K562 (cell line): Measurements from ENCODE around the gene PDCD1. TPM values are rescaled to one million over a fixed set of nuclear protein-coding genes. Genes with fewer than 3 reads are reported as not detected.

ENCODE experiments used
- EP300 ChIP-seq: IDR thresholded peaks from 2 replicates; pipeline ENCODE4 v1.6.1; 2012; ENCODE audit warnings: low read length, improper control_type of control experiment
- KLF1 ChIP-seq: fragments of 450-650 bp; IDR thresholded peaks from 2 replicates; pipeline ENCODE4 v1.6.1; 2016; ENCODE audit warnings: missing genetic modification characterization, missing compliant biosample characterization
- NFE2L1 ChIP-seq: fragments of 450-650 bp; IDR thresholded peaks from 2 replicates; pipeline ENCODE4 v1.6.1; 2016; ENCODE audit warnings: missing genetic modification characterization, low read depth, mild to moderate bottlenecking, missing compliant biosample characterization, moderate library complexity, borderline replicate concordance
- PHF8 ChIP-seq: fragments of 200-600 bp; sonication (generic); IDR thresholded peaks from 2 replicates; pipeline ENCODE4 v1.6.1; 2012; ENCODE audit warnings: mixed run types, mild to moderate bottlenecking, inconsistent platforms, low read length, moderate library complexity, borderline replicate concordance
- RAD51 ChIP-seq: fragments of 450-650 bp; IDR thresholded peaks from 2 replicates; pipeline ENCODE4 v1.7.1; 2016; ENCODE audit warnings: low read depth, mild to moderate bottlenecking, borderline replicate concordance
- RBBP5 ChIP-seq: fragments of 200-600 bp; sonication (generic); IDR thresholded peaks from 2 replicates; pipeline ENCODE4 v1.6.1; 2012; ENCODE audit warnings: borderline replicate concordance, mild to moderate bottlenecking, low read length, control low read depth, inconsistent platforms; ENCODE audit not compliant: insufficient read depth, poor library complexity, severe bottlenecking
- RBM39 ChIP-seq: fragments of 200-400 bp; formaldehyde crosslinking; optimal IDR thresholded peaks from 2 replicates; pipeline ENCODE3; 2018; ENCODE audit warnings: low read depth, low read length
- SMARCE1 ChIP-seq: fragments of 450-650 bp; IDR thresholded peaks from 2 replicates; pipeline ENCODE4 v1.7.1; 2016; ENCODE audit warnings: mild to moderate bottlenecking
- STAG1 ChIP-seq: sonication (generic); formaldehyde crosslinking; IDR thresholded peaks from 2 replicates; pipeline ENCODE4 v1.5.0; 2020; ENCODE audit warnings: missing genetic modification reagents, borderline replicate concordance
- TRIM28 ChIP-seq: fragments of 450-650 bp; IDR thresholded peaks from 2 replicates; pipeline ENCODE4 v1.6.1; 2017
- XRCC3 ChIP-seq: fragments of 450-650 bp; IDR thresholded peaks from 2 replicates; pipeline ENCODE4 v1.6.1; 2017; ENCODE audit warnings: mild to moderate bottlenecking, moderate library complexity
- ZC3H4 ChIP-seq: sonication (generic); formaldehyde crosslinking; IDR thresholded peaks from 2 replicates; pipeline ENCODE4 v1.9.0; 2021; ENCODE audit warnings: missing genetic modification reagents, borderline replicate concordance
- ZNF143 ChIP-seq: sonication (generic); formaldehyde crosslinking; IDR thresholded peaks from 2 replicates; pipeline ENCODE4 v1.9.0; 2022; ENCODE audit warnings: mild to moderate bottlenecking, missing genetic modification reagents
- ZNF224 ChIP-seq: sonication (generic); formaldehyde crosslinking; IDR thresholded peaks from 2 replicates; pipeline ENCODE4 v1.8.0; 2022; ENCODE audit warnings: mild to moderate bottlenecking, missing genetic modification reagents
- ZNF354B ChIP-seq: fragments of 250-450 bp; sonication (Bioruptor Pico); IDR thresholded peaks from 2 replicates; pipeline ENCODE4 v1.4.0; 2020
- polyA plus RNA-seq, 8 experiments: library from polyadenylated mRNA; depleted of rRNA in 4 of 8; stranded (reverse) in 5 of 8; unstranded in 3 of 8; fragments of >200 nt; fragmentation: Nextera tagmentation in 2 of 8; fragmentation: Illumina TruSeq in 1 of 8; extraction: Ambion mirVana in 2 of 8; extraction: Trizol in 1 of 8; gene quantifications; 2 replicates each; pipeline versions ENCODE4 v1.2.1 to v1.2.3, GENCODE V29; 2011 to 2014; ENCODE audit warnings: inconsistent platforms in 1 of 8, missing spikeins in 1 of 8
- total RNA-seq, 7 experiments: library from RNA; depleted of rRNA in 6 of 7; stranded (reverse); fragments of >200 nt in 6 of 7; fragmentation: Illumina TruSeq in 2 of 7; extraction: Trizol in 2 of 7; gene quantifications; 2 replicates each; pipeline versions ENCODE4 v1.2.1 to v1.2.3, GENCODE V29; 2011 to 2021; ENCODE audit warnings: low replicate concordance in 1 of 7
- TF ChIP-seq, protein P1 (sequence below): fragments of 250-450 bp; sonication (Bioruptor Pico); IDR thresholded peaks from 2 replicates; pipeline ENCODE4 v1.8.0; 2022; ENCODE audit warnings: inconsistent platforms, mild to moderate bottlenecking, moderate library complexity, borderline replicate concordance
- TF ChIP-seq, protein P2 (sequence below), 2 experiments: fragments of 450-650 bp in 1 of 2; sonication (generic) in 1 of 2; formaldehyde crosslinking in 1 of 2; IDR thresholded peaks in 1 of 2; conservative IDR thresholded peaks in 1 of 2; 2 replicates each; pipeline versions ENCODE4 v1.6.1 to v1.8.1; 2016 to 2023; ENCODE audit warnings: mild to moderate bottlenecking in 2 of 2, moderate library complexity in 2 of 2, inconsistent platforms in 1 of 2, missing genetic modification reagents in 1 of 2
- TF ChIP-seq, protein P3 (sequence below): sonication (generic); formaldehyde crosslinking; IDR thresholded peaks from 2 replicates; pipeline ENCODE4 v1.8.0; 2022; ENCODE audit warnings: mild to moderate bottlenecking, missing genetic modification reagents, borderline replicate concordance
- TF ChIP-seq, protein P4 (sequence below): fragments of 450-650 bp; IDR thresholded peaks from 2 replicates; pipeline ENCODE4 v1.6.1; 2016; ENCODE audit warnings: low read depth, mild to moderate bottlenecking, moderate library complexity
- TF ChIP-seq, protein P5 (sequence below): sonication (generic); formaldehyde crosslinking; IDR thresholded peaks from 2 replicates; pipeline ENCODE4 v1.9.0; 2022; ENCODE audit warnings: mild to moderate bottlenecking, missing genetic modification reagents

Gene PDCD1
- total and polyA plus RNA-seq, 9 of the 15 experiments (the other 6 are each of a cell fraction or from before 2014, with no cell fraction given) = 0.15 to 2.5 (median 1.0) TPM; not detected in 2

DNA sequence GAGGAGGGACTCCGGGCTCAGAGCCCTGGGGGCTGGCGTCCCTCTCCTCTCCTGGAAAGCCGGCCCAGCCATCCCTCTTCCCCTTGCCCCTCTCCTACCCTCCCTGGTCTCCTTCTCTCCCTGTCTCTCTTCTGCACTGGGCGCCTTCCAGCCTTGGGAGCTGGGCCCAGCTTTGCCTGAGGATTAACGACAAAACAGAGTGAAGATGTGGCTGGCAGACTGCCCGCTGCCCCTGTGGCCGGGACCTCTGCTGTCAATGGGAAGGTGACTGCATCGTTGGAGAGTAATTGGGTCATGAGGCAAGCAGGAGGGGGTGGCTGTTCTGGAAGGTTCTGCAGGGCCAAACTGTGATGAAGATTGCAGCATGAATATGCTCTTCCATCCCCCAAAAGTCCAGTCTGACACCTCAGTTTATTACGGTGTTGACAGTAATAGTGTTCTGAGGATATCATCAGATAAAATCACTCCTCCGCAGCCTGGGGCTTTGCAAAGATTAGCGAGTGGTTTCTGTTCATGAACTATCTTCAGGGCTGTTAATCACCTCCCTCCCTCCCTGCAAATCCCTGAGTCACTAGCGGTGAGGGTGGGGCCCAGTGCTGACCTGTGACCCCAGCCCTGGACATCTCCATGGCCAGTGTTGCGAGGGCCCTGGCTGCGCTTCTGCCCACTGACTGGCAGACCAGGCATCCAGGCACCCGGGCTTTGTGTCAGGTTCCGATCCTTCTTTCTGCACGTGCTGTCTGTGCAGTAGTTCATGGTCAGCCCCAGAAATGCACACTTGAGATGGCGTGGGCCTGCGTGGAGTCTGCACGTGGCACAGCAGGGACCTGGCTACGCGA is 33.8 kb upstream of the PDCD1 start (continued):
- TF ChIP-seq NFE2L1 (tag) = no peak
- TF ChIP-seq, protein P1, sequence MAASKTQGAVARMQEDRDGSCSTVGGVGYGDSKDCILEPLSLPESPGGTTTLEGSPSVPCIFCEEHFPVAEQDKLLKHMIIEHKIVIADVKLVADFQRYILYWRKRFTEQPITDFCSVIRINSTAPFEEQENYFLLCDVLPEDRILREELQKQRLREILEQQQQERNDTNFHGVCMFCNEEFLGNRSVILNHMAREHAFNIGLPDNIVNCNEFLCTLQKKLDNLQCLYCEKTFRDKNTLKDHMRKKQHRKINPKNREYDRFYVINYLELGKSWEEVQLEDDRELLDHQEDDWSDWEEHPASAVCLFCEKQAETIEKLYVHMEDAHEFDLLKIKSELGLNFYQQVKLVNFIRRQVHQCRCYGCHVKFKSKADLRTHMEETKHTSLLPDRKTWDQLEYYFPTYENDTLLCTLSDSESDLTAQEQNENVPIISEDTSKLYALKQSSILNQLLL (CRISPR knock-in tag) = no peak
- TF ChIP-seq RBM39 = no peak
- TF ChIP-seq KLF1 (tag) = no peak
- TF ChIP-seq, protein P2, sequence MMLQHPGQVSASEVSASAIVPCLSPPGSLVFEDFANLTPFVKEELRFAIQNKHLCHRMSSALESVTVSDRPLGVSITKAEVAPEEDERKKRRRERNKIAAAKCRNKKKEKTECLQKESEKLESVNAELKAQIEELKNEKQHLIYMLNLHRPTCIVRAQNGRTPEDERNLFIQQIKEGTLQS (IDR thresholded peaks at IDR 0.05) = peak; percentile 69; the same call in 1 of the 2 replicates
- TF ChIP-seq, protein P2 (CRISPR knock-in tag; conservative IDR thresholded peaks at IDR 0.05) = no peak
- TF ChIP-seq ZNF354B (CRISPR knock-in tag) = no peak
- TF ChIP-seq EP300 = peak; percentile 80
- no peak for TF ChIP-seq ZNF143 (CRISPR knock-in tag)
- no peak for TF ChIP-seq ZC3H4 (CRISPR knock-in tag)
- no peak for TF ChIP-seq STAG1
- TF ChIP-seq RBBP5 = no peak
- no peak for TF ChIP-seq RAD51
- TF ChIP-seq, protein P3, sequence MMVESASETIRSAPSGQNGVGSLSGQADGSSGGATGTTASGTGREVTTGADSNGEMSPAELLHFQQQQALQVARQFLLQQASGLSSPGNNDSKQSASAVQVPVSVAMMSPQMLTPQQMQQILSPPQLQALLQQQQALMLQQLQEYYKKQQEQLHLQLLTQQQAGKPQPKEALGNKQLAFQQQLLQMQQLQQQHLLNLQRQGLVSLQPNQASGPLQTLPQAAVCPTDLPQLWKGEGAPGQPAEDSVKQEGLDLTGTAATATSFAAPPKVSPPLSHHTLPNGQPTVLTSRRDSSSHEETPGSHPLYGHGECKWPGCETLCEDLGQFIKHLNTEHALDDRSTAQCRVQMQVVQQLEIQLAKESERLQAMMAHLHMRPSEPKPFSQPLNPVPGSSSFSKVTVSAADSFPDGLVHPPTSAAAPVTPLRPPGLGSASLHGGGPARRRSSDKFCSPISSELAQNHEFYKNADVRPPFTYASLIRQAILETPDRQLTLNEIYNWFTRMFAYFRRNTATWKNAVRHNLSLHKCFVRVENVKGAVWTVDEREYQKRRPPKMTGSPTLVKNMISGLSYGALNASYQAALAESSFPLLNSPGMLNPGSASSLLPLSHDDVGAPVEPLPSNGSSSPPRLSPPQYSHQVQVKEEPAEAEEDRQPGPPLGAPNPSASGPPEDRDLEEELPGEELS (CRISPR knock-in tag) = no peak
- TF ChIP-seq TRIM28 = no peak
- TF ChIP-seq, protein P4, sequence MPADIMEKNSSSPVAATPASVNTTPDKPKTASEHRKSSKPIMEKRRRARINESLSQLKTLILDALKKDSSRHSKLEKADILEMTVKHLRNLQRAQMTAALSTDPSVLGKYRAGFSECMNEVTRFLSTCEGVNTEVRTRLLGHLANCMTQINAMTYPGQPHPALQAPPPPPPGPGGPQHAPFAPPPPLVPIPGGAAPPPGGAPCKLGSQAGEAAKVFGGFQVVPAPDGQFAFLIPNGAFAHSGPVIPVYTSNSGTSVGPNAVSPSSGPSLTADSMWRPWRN = peak; percentile 93
- peak; percentile 91 for TF ChIP-seq SMARCE1
- TF ChIP-seq PHF8 = no peak
- TF ChIP-seq, protein P5, sequence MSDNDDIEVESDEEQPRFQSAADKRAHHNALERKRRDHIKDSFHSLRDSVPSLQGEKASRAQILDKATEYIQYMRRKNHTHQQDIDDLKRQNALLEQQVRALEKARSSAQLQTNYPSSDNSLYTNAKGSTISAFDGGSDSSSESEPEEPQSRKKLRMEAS (CRISPR knock-in tag) = peak; percentile 74
- TF ChIP-seq ZNF224 = no peak
- no peak for TF ChIP-seq XRCC3
